Neuronal stem cell (in vitro differentiated cells): ENCODE data around the gene HDGFL3.
"Not testable (repeated sequence)": the region's sequence is repeated elsewhere in the genome, so short reads cannot be mapped to it uniquely, and the experiment has no call there.

ENCODE experiments used
- DNase-seq: peaks from one replicate; pipeline ENCODE4 v3.0.0-alpha.2; 2013; ENCODE audit warnings: low spot score
- H2AFZ ChIP-seq: one replicate; pipeline ENCODE4 v1.6.1; 2013; ENCODE audit warnings: mild to moderate bottlenecking, low read length, inconsistent platforms
- H2AK5ac ChIP-seq: 2 replicates; pipeline ENCODE4 v1.6.1; 2013; ENCODE audit warnings: low read depth, mild to moderate bottlenecking, inconsistent platforms, low read length, moderate library complexity, mixed read lengths
- H2BK120ac ChIP-seq: 2 replicates; pipeline ENCODE4 v1.6.1; 2013; ENCODE audit warnings: low read depth, mild to moderate bottlenecking, inconsistent platforms, low read length, moderate library complexity, mixed read lengths
- H2BK12ac ChIP-seq: one replicate; pipeline ENCODE4 v1.6.1; 2013; ENCODE audit warnings: low read length, inconsistent platforms
- H2BK15ac ChIP-seq: 2 replicates; pipeline ENCODE4 v1.6.1; 2013; ENCODE audit warnings: mild to moderate bottlenecking, low read length, inconsistent platforms, mixed read lengths
- H2BK5ac ChIP-seq: one replicate; pipeline ENCODE4 v1.6.1; 2013; ENCODE audit warnings: inconsistent platforms, mild to moderate bottlenecking, low read length, moderate library complexity
- H3K14ac ChIP-seq: one replicate; pipeline ENCODE4 v1.6.1; 2013; ENCODE audit warnings: low read length, inconsistent platforms
- H3K18ac ChIP-seq: 2 replicates; pipeline ENCODE4 v1.6.1; 2013; ENCODE audit warnings: low read length, inconsistent platforms
- H3K23ac ChIP-seq: 2 replicates; pipeline ENCODE4 v1.6.1; 2013; ENCODE audit warnings: low read depth, mild to moderate bottlenecking, mixed read lengths, low read length, inconsistent platforms; ENCODE audit not compliant: poor library complexity
- H3K27ac ChIP-seq: replicated peaks from 3 replicates; pipeline ENCODE4 v1.5.1; 2013; ENCODE audit warnings: low read length, inconsistent platforms
- H3K27me3 ChIP-seq, 3 experiments: 2 replicates each; pipeline ENCODE4 v1.6.1; 2013; ENCODE audit warnings: low read length in 3 of 3, mild to moderate bottlenecking in 2 of 3, inconsistent platforms in 1 of 3, low read depth in 1 of 3, mixed read lengths in 1 of 3, moderate library complexity in 1 of 3; ENCODE audit not compliant: control insufficient read depth in 3 of 3, insufficient read depth in 3 of 3
- H3K36me3 ChIP-seq, 2 donors: replicated peaks in 1 of 2; 2 replicates each; pipeline ENCODE4 v1.6.1; 2013; ENCODE audit warnings: low read length in 2 of 2; ENCODE audit not compliant: control insufficient read depth in 2 of 2, insufficient read depth in 2 of 2
- H3K4ac ChIP-seq: 2 replicates; pipeline ENCODE4 v1.6.1; 2013; ENCODE audit warnings: inconsistent platforms, mild to moderate bottlenecking, low read length, moderate library complexity
- H3K4me1 ChIP-seq, 2 donors: 1 replicate in 1 of 2; 2 replicates in 1 of 2; pipeline ENCODE4 v1.6.1; 2013; ENCODE audit warnings: low read length in 2 of 2, low read depth in 1 of 2; ENCODE audit not compliant: control insufficient read depth in 2 of 2, insufficient read depth in 1 of 2
- H3K4me2 ChIP-seq: one replicate; pipeline ENCODE4 v1.6.1; 2013; ENCODE audit warnings: mild to moderate bottlenecking, low read length, inconsistent platforms; ENCODE audit not compliant: insufficient read depth, poor library complexity, severe bottlenecking
- H3K4me3 ChIP-seq, 2 donors: 2 replicates each; pipeline ENCODE4 v1.5.1; 2013; ENCODE audit warnings: low read length in 2 of 2, mild to moderate bottlenecking in 2 of 2, inconsistent platforms in 1 of 2, moderate library complexity in 1 of 2
- H3K79me1 ChIP-seq: one replicate; pipeline ENCODE4 v1.6.1; 2013; ENCODE audit warnings: low read depth, mild to moderate bottlenecking, inconsistent platforms, low read length, moderate library complexity
- H3K9ac ChIP-seq: one replicate; pipeline ENCODE4 v1.6.1; 2013; ENCODE audit warnings: mild to moderate bottlenecking, low read depth, low read length, inconsistent platforms; ENCODE audit not compliant: poor library complexity
- H3K9me3 ChIP-seq, 2 donors: replicated peaks in 1 of 2; 2 replicates each; pipeline versions ENCODE3 to v1.6.1; 2013; ENCODE audit warnings: low read length in 2 of 2, mild to moderate bottlenecking in 2 of 2, inconsistent platforms in 1 of 2, low read depth in 1 of 2, mixed read lengths in 1 of 2, moderate library complexity in 1 of 2; ENCODE audit not compliant: control insufficient read depth in 2 of 2, insufficient read depth in 1 of 2
- H4K8ac ChIP-seq: one replicate; pipeline ENCODE4 v1.6.1; 2013; ENCODE audit warnings: low read depth, mild to moderate bottlenecking, inconsistent platforms, low read length, moderate library complexity
- H4K91ac ChIP-seq: one replicate; pipeline ENCODE4 v1.6.1; 2013; ENCODE audit warnings: low read length, low read depth, mild to moderate bottlenecking, inconsistent platforms; ENCODE audit not compliant: poor library complexity
- WGBS, 2 donors: extraction: QIAGEN DNeasy Blood & Tissue Kit; methylation state at CpG; one replicate each; pipeline ENCODE4 v1.1.7; 2013; ENCODE audit warnings: missing lambda C conversion rate in 2 of 2, mixed read lengths in 1 of 2; ENCODE audit not compliant: insufficient read length in 2 of 2, insufficient replicate concordance in 1 of 2; ENCODE audit errors: extremely low coverage in 2 of 2; 5-methylcytosine and 5-hydroxymethylcytosine counted together

Gene HDGFL3

DNA sequence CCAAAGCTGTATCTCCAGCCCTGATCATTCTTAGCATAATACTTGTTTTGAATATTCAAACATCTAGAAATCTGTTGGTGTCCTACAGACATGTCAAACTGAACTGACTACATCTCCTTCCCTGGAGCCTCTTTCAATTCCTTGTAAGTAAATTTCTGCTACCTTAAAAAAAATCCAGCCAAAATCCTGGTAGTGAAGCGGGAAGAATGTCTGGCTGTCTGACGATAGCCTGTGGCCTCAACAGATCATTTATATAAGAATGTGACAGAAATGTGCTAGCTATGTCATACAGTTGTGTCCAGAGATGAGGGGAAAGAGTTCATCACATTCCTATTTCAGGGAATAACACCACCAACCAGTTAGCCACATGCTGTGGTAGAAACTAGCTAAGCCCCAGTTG lies 118.7 kb downstream of the HDGFL3 start:
- no peak overlapping the region for H2AFZ ChIP-seq
- H3K4ac ChIP-seq, result no peak overlapping the region
- H4K91ac ChIP-seq, result no peak overlapping the region
- no peaks in the 10 kb centered on the region for H3K79me1 ChIP-seq
- H3K9me3 ChIP-seq, result no peaks in the 10 kb centered on the region
- H4K8ac ChIP-seq, result no peak overlapping the region
- no peak overlapping the region for H3K4me3 ChIP-seq
- no peak overlapping the region for H3K27ac ChIP-seq
- WGBS, 2 donors, result no CpG with 5 or more reads among the region's 2 CpGs
- H3K14ac ChIP-seq, result no peak overlapping the region
- H2BK120ac ChIP-seq, result no peak overlapping the region
- H2BK15ac ChIP-seq, result no peak overlapping the region
- H3K27me3 ChIP-seq, result no peaks in the 10 kb centered on the region
- no peak overlapping the region for H2BK5ac ChIP-seq
- H2BK12ac ChIP-seq, result no peak overlapping the region
- H3K9ac ChIP-seq, result no peak overlapping the region
- H3K23ac ChIP-seq, result no peak overlapping the region
- no peak overlapping the region for H2AK5ac ChIP-seq
- no peak for DNase-seq
- H3K36me3 ChIP-seq, result no peaks in the 10 kb centered on the region
- no peak overlapping the region for H3K4me2 ChIP-seq
- H3K18ac ChIP-seq, result no peak overlapping the region
- no peaks in the 10 kb centered on the region for H3K4me1 ChIP-seq

DNA sequence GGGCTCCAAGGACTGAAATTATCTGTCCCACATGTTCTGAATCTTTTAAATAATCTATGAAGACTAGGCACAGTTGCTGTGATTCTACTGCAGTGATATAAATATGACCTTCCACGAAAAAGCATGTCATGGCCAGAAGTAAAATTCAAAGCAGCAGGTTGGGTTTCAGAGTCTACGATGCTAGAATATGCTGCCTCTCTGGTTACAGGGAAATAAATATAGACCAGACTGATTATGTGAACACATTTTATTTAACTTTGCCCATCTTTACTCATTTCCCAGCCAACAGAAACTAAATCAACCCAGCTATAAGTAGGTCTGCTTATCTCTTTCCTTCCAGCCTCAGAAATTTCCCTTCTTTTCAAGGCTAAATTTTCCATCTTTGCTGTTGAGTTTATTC lies 120.0 kb downstream of the HDGFL3 start:
- Histone ChIP-seq H3K36me3 (no peaks in the 10 kb centered on the region), H3K4me3 (no peak overlapping the region), H3K9ac (no peak overlapping the region), H3K27ac (no peak overlapping the region), H3K4me1 (no peaks in the 10 kb centered on the region), H2BK12ac (no peak overlapping the region), H3K9me3 (no peaks in the 10 kb centered on the region), H4K8ac (no peak overlapping the region), H3K18ac (no peak overlapping the region), H2BK120ac (no peak overlapping the region), H3K27me3 (no peaks in the 10 kb centered on the region), H2AFZ (no peak overlapping the region), H2AK5ac (no peak overlapping the region), H3K4me2 (no peak overlapping the region), H3K14ac (no peak overlapping the region), H2BK5ac (no peak overlapping the region), H2BK15ac (no peak overlapping the region), H4K91ac (no peak overlapping the region), H3K79me1 (no peaks in the 10 kb centered on the region), H3K23ac (no peak overlapping the region), H3K4ac (no peak overlapping the region)
- WGBS, 2 donors, result no CpG with 5 or more reads among the region's 2 CpGs
- DNase-seq, result no peak

DNA sequence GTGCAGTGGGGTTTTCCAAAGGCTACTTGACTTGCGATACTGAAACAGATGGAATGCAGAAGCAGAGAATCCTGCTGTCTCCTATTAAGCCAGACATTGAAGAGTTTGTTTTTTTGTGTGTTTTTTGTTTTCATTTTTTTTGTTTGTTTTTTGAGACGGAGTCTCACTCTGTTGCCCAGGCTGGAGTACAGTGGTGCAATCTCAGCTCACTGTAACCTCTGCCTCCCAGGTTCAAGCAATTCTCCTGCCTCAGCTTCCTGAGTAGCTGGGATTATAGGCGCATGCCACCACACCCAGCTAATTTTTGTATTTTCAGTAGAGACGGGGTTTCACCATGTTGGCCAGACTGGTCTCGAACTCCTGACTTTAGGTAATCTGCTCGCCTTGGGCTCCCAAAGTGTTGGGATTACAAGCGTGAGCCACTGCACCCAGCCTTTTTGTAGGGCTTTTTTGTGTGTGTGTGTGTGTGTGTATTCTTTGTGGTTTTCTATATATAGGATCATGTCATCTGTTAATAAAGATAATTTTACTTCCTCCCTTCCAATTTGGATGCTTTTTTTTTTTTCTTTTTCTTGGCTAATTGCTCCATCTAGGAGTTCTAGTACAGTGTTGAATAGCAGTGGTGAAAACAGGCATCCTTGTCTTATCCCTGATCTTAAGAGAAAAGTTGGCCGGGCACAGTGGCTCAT lies 121.6 kb downstream of the HDGFL3 start:
- H3K27me3 ChIP-seq, H3K4ac ChIP-seq, H3K4me1 ChIP-seq, H2BK12ac ChIP-seq, H3K23ac ChIP-seq, DNase-seq, H2BK5ac ChIP-seq, H3K4me2 ChIP-seq, H2BK15ac ChIP-seq, H2AK5ac ChIP-seq, H3K36me3 ChIP-seq, H2BK120ac ChIP-seq, H3K27ac ChIP-seq, H3K18ac ChIP-seq, H3K9ac ChIP-seq, H3K14ac ChIP-seq, H3K79me1 ChIP-seq, H4K8ac ChIP-seq, H4K91ac ChIP-seq, H3K4me3 ChIP-seq, H2AFZ ChIP-seq, H3K9me3 ChIP-seq: not testable (repeated sequence)
- no CpG with 5 or more reads among the region's 8 CpGs for WGBS, 2 donors

DNA sequence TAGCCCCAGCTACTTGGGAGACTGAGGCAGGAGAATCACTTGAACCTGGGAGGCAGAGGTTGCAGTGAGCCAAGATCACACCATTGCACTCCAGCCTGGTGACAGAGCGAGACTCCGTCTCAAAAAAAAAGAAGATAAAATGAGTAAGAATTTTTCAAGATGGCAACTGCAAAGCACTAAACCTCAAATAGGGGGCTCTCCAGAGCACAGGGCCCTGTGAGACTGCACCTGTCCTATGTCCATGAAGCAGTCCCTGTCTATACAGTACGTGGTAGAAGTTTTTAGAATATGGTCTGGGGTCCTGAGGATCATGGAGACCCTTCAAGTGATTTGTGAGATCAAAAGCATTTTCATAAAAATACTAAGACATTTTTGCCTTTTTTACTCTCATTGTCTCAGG lies 122.2 kb downstream of the HDGFL3 start:
- not testable (repeated sequence) for H2BK15ac ChIP-seq

More for the DNA sequence above, 122.2 kb downstream of the HDGFL3 start:
- not testable (repeated sequence) for H3K79me1 ChIP-seq, H4K8ac ChIP-seq, H2BK120ac ChIP-seq, H3K36me3 ChIP-seq, H2AK5ac ChIP-seq, H4K91ac ChIP-seq, H3K14ac ChIP-seq, H3K4ac ChIP-seq, H3K27ac ChIP-seq, H2BK12ac ChIP-seq, DNase-seq, H2AFZ ChIP-seq, H3K4me2 ChIP-seq, H2BK5ac ChIP-seq, H3K23ac ChIP-seq, H3K4me1 ChIP-seq, H3K27me3 ChIP-seq, H3K9ac ChIP-seq, H3K4me3 ChIP-seq, H3K9me3 ChIP-seq, H3K18ac ChIP-seq
- WGBS, 2 donors, result no CpG with 5 or more reads among the region's 3 CpGs
